WTC11 (cell line): ENCODE results near the gene PLEKHG5.

Experiments
- CTCF ChIP-seq: fragments of 200-600 bp; IDR thresholded peaks from 2 replicates; pipeline ENCODE4 v1.8.0; 2022; ENCODE audit warnings: antibody characterized with exemption
- IRF2 ChIP-seq: sonication (generic); formaldehyde crosslinking; IDR thresholded peaks from 2 replicates; pipeline ENCODE4 v1.8.0; 2022; ENCODE audit warnings: low read depth, missing genetic modification reagents, borderline replicate concordance
- NR3C1 ChIP-seq: sonication (generic); formaldehyde crosslinking; conservative IDR thresholded peaks from 2 replicates; pipeline ENCODE4 v1.8.1; 2023; ENCODE audit warnings: low read depth, mild to moderate bottlenecking, missing genetic modification reagents
- ZNF121 ChIP-seq: sonication (generic); formaldehyde crosslinking; IDR thresholded peaks from 2 replicates; pipeline ENCODE4 v1.8.0; 2023; ENCODE audit warnings: missing genetic modification reagents

- TF ChIP-seq CTCF: no peak
- no peak for TF ChIP-seq IRF2 (CRISPR knock-in tag)
- TF ChIP-seq ZNF121 (CRISPR knock-in tag): no peak
- TF ChIP-seq NR3C1 (CRISPR knock-in tag): no peak
These were observed 71.5 kb downstream of the PLEKHG5 start, which contains the start of gene HES2 for GRCh38 chr1:6419804-6420453.
